D721Med (cell line): ENCODE measurements around the gene PLEKHG1.

ENCODE experiments used
- DNase-seq: peaks from one replicate; pipeline ENCODE4 v3.0.0; 2011; ENCODE audit warnings: low spot score; ENCODE audit not compliant: insufficient read length
- FAIRE-seq: peaks from 2 replicates; lab custom pipeline; 2011; peaks lifted over from hg19 to GRCh38; lab: Jason Lieb, UNC
- CTCF ChIP-seq: IDR thresholded peaks from 2 replicates; pipeline ENCODE4 v1.5.1; 2012; ENCODE audit warnings: mild to moderate bottlenecking, control low read depth; ENCODE audit not compliant: insufficient read depth; ENCODE audit errors: missing control alignments

The PLEKHG1 gene

GRCh38 chr6:150631984-150632642 is 32.4 kb downstream of the PLEKHG1 start:
- FAIRE-seq (no peak), DNase-seq (no peak)
- TF ChIP-seq CTCF, result no peak

GRCh38 chr6:150632785-150633485 is 33.2 kb downstream of the PLEKHG1 start:
- TF ChIP-seq CTCF, result no peak
- FAIRE-seq, result no peak
- DNase-seq, result no peak

- FAIRE-seq, result no peak
- no peak for TF ChIP-seq CTCF
These were observed 33.8 kb downstream of the PLEKHG1 start for GRCh38 chr6:150633486-150633834.

GRCh38 chr6:150634176-150634963 is 34.7 kb downstream of the PLEKHG1 start:
- DNase-seq (no peak), FAIRE-seq (no peak)
- TF ChIP-seq CTCF, result no peak

More at GRCh38 chr6:150633486-150633834, 33.8 kb downstream of the PLEKHG1 start:
- no peak for DNase-seq

- no peak for FAIRE-seq
- no peak for DNase-seq
- no peak for TF ChIP-seq CTCF
These were observed 35.2 kb downstream of the PLEKHG1 start for GRCh38 chr6:150634964-150635292.

- no peak for TF ChIP-seq CTCF
- no peak for DNase-seq
- FAIRE-seq, result no peak
These were observed 36.3 kb downstream of the PLEKHG1 start for GRCh38 chr6:150635906-150636514.

GRCh38 chr6:150636808-150637207 is 37.1 kb downstream of the PLEKHG1 start:
- TF ChIP-seq CTCF, result no peak
- DNase-seq (no peak), FAIRE-seq (no peak)
